Measurements from ENCODE around the gene TRIM56. TPM values are rescaled to one million over a fixed set of nuclear protein-coding genes. Genes with fewer than 3 reads are reported as not detected.
A peak's percentile ranks its signal among the peaks of the same experiment; 100 is the strongest.

The TRIM56 gene
- total and polyA plus RNA-seq, 9 of the 15 experiments (the other 6 are each of a cell fraction or from before 2014, with no cell fraction given): 2.0 to 29.7 (median 11.6) TPM

DNA sequence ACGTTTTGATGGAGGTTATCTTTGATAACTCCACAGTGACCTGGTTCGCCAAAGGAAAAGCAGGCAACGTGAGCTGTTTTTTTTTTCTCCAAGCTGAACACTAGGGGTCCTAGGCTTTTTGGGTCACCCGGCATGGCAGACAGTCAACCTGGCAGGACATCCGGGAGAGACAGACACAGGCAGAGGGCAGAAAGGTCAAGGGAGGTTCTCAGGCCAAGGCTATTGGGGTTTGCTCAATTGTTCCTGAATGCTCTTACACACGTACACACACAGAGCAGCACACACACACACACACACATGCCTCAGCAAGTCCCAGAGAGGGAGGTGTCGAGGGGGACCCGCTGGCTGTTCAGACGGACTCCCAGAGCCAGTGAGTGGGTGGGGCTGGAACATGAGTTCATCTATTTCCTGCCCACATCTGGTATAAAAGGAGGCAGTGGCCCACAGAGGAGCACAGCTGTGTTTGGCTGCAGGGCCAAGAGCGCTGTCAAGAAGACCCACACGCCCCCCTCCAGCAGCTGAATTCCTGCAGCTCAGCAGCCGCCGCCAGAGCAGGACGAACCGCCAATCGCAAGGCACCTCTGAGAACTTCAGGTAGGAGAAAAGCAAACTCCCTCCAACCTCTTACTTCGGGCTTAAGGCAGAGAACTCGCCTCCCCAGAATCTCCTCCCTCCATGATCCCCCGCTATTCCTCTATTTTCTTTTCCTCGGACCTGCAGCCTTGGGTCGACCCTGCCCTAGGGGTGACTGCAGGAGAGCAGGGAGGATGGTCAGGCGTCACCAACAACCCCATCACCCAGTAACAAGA, 41.6 kb downstream of the TRIM56 start, which contains the start of gene SERPINE1 (continued):
- TF ChIP-seq NEUROD1 (IDR thresholded peaks at IDR 0.05; ENCODE audit: borderline replicate concordance, low read depth, low read length, partially characterized antibody): no peak
- no peak for TF ChIP-seq ARID2 (IDR thresholded peaks at IDR 0.05)
- no peak for TF ChIP-seq NR3C1 (CRISPR knock-in tag; IDR thresholded peaks at IDR 0.05)
- no peak for TF ChIP-seq TAL1 (IDR thresholded peaks at IDR 0.05)
- TF ChIP-seq FOS (IDR thresholded peaks at IDR 0.05; ENCODE audit: extremely low read depth, insufficient read length): no peak
- TF ChIP-seq, protein P1, sequence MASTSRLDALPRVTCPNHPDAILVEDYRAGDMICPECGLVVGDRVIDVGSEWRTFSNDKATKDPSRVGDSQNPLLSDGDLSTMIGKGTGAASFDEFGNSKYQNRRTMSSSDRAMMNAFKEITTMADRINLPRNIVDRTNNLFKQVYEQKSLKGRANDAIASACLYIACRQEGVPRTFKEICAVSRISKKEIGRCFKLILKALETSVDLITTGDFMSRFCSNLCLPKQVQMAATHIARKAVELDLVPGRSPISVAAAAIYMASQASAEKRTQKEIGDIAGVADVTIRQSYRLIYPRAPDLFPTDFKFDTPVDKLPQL (IDR thresholded peaks at IDR 0.05; ENCODE audit: extremely low read depth, insufficient read length): no peak
- no peak for TF ChIP-seq PURB (CRISPR knock-in tag; IDR thresholded peaks at IDR 0.05; ENCODE audit: low read depth)
- TF ChIP-seq, protein P2, sequence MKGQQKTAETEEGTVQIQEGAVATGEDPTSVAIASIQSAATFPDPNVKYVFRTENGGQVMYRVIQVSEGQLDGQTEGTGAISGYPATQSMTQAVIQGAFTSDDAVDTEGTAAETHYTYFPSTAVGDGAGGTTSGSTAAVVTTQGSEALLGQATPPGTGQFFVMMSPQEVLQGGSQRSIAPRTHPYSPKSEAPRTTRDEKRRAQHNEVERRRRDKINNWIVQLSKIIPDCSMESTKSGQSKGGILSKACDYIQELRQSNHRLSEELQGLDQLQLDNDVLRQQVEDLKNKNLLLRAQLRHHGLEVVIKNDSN (CRISPR knock-in tag; IDR thresholded peaks at IDR 0.05): no peak
- TF ChIP-seq RBFOX2 (IDR thresholded peaks at IDR 0.05; ENCODE audit: low read depth, low read length): peak; percentile 70
- TF ChIP-seq U2AF2 (optimal IDR thresholded peaks at IDR 0.05; ENCODE audit: low read depth, low read length): no peak
- no peak for TF ChIP-seq SETDB1 (IDR thresholded peaks at IDR 0.05; ENCODE audit: low read length)
- no peak for TF ChIP-seq HSF4 (CRISPR knock-in tag; IDR thresholded peaks at IDR 0.05; ENCODE audit: borderline replicate concordance)
- no peak for TF ChIP-seq MTA1 (IDR thresholded peaks at IDR 0.05; ENCODE audit: borderline replicate concordance)
- TF ChIP-seq HMG20A (CRISPR knock-in tag; conservative IDR thresholded peaks at IDR 0.05): no peak
- no peak for TF ChIP-seq ZSCAN32 (CRISPR knock-in tag; IDR thresholded peaks at IDR 0.05)
- TF ChIP-seq HNRNPL (IDR thresholded peaks at IDR 0.05; ENCODE audit: low read depth, low read length): no peak
- peak; percentile 52; the same call in 1 of the 2 replicates for TF ChIP-seq ZKSCAN8 (CRISPR knock-in tag; IDR thresholded peaks at IDR 0.05)
- TF ChIP-seq PHF21A (IDR thresholded peaks at IDR 0.05; ENCODE audit: borderline replicate concordance, low read depth): no peak
- no peak for TF ChIP-seq ZNF263 (CRISPR knock-in tag; IDR thresholded peaks at IDR 0.05; ENCODE audit: borderline replicate concordance)
- TF ChIP-seq SMARCC2 (IDR thresholded peaks at IDR 0.05; ENCODE audit: low read depth): no peak
- TF ChIP-seq SLC30A9 (CRISPR knock-in tag; IDR thresholded peaks at IDR 0.05): no peak
- TF ChIP-seq PYGO2 (tag; IDR thresholded peaks at IDR 0.05): no peak
- TF ChIP-seq ZNF507 (tag; conservative IDR thresholded peaks at IDR 0.05): no peak
- TF ChIP-seq PRMT5 (CRISPR knock-in tag; IDR thresholded peaks at IDR 0.05): no peak
- no peak for TF ChIP-seq CREB3L1 (IDR thresholded peaks at IDR 0.05; ENCODE audit: borderline replicate concordance, low read depth)
- no peak for TF ChIP-seq ZBTB26 (CRISPR knock-in tag; IDR thresholded peaks at IDR 0.05)
- TF ChIP-seq CHCHD3 (CRISPR knock-in tag; IDR thresholded peaks at IDR 0.05): no peak

Measured in K562 (cell line).